Activated CD4-positive, alpha-beta memory T cell treated with anti-CD3 and anti-CD28 coated beads, Interleukin-2, amount 10 ng/mL, durations not matched to agents 7 days and 5 days (primary cell): ENCODE measurements around the gene GNE. TPM values are rescaled to one million over a fixed set of nuclear protein-coding genes. Genes with fewer than 3 reads are reported as not detected.
A peak's percentile ranks its signal among the peaks of the same experiment; 100 is the strongest.
"Not testable (repeated sequence)": the region's sequence is repeated elsewhere in the genome, so short reads cannot be mapped to it uniquely, and the experiment has no call there.

ENCODE experiments used
- CTCF ChIA-PET: fragments of 350-600 bp; sonication (Branson Sonifier 250); formaldehyde crosslinking; loops from one replicate; lab custom pipeline; 2021; ENCODE audit warnings: antibody characterized with exemption, inconsistent platforms; lab: Charles Lee
- POLR2A ChIA-PET: fragments of 350-600 bp; sonication (Branson Sonifier 250); formaldehyde crosslinking; loops from one replicate; lab custom pipeline; 2021; ENCODE audit warnings: antibody characterized with exemption; lab: Charles Lee
- DNase-seq: peaks from one replicate; pipeline ENCODE4 v3.0.0-alpha.2; 2020
- H3K27ac Mint-ChIP-seq: one replicate; pipeline ENCODE4 v1.8.0; 2021; ENCODE audit warnings: mild to moderate bottlenecking, mixed read lengths
- H3K27me3 Mint-ChIP-seq: one replicate; pipeline ENCODE4 v1.8.0; 2021; ENCODE audit warnings: mixed read lengths
- H3K36me3 Mint-ChIP-seq: one replicate; pipeline ENCODE4 v1.8.0; 2021; ENCODE audit warnings: low read depth, mixed read lengths
- H3K4me1 Mint-ChIP-seq: one replicate; pipeline ENCODE4 v1.8.0; 2021; ENCODE audit warnings: mixed read lengths
- H3K4me3 Mint-ChIP-seq: one replicate; pipeline ENCODE4 v1.8.0; 2021; ENCODE audit warnings: mild to moderate bottlenecking, mixed read lengths
- H3K9me3 Mint-ChIP-seq: one replicate; pipeline ENCODE4 v1.8.0; 2021; ENCODE audit warnings: mixed read lengths
- total RNA-seq, 2 experiments: library from RNA; stranded (reverse); gene quantifications; one replicate each; pipeline ENCODE4 v1.2.3, GENCODE V29; 2021

GNE gene
- total RNA-seq, 2 experiments from 2014 or later = 22.0 to 23.0 TPM

DNA sequence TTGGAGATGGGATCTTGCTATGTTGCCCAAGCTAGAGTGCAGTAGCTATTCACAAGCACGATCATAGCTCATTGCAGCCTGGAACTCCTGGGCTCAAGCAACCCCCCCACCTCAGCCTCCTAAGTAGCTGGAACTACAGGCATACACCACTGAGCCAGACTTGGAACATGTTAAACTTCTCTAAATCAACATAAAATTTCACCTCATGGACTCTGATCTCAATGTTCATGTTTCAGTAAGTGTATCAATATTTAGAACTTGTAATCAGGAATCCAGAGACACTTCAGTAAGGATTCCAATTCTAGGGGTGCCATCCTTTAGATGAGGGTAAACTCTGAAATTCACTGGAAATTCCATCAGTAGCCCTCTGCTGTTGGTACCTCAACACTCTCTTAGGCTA lies 6.8 kb downstream of the GNE start:
- Mint-ChIP-seq H3K27ac (no peak overlapping the region), H3K4me3 (no peak overlapping the region), H3K27me3 (no peaks in the 10 kb centered on the region), H3K36me3 (peaks cover 3% of the 10 kb centered on the region), H3K4me1 (peaks cover 17% of the 10 kb centered on the region), H3K9me3 (no peaks in the 10 kb centered on the region)
- DNase-seq = no peak
- CTCF ChIA-PET = interaction anchor here (1.4 kb wide), 1 partner anchor 77 kb away, joined by 6 read pairs; no protein-coding TSS in a partner anchor
- POLR2A ChIA-PET = no interaction called here

DNA sequence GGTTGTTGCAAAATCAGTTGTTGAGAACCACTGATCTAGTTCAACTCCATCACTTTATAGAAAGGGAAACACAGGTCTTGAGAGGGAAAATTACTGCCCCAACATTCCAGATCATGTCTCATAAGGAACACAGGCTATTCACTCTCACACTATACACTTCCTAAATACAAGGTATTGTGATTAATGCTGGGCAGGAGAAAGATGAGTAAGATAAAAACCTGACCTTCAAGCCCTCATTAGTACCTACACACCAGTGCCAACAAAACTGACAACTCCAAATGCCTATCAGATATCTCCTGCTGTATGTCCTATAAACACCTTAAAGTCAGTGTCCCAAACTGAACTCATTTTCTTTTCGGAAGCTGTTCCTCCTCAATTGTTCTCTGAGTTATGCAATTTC lies 8.2 kb downstream of the GNE start:
- H3K4me1 Mint-ChIP-seq = peaks cover 13% of the 10 kb centered on the region
- H3K27ac Mint-ChIP-seq = no peak overlapping the region
- H3K36me3 Mint-ChIP-seq = peaks cover 10% of the 10 kb centered on the region
- H3K27me3 Mint-ChIP-seq = no peaks in the 10 kb centered on the region
- ChIA-PET CTCF (interaction anchor here (1.3 to 4.1 kb wide), 2 partner anchors 60 to 79 kb away, joined by 3 to 42 read pairs; partner anchors contain the start of gene CLTA), POLR2A (interaction anchor here (1.8 kb wide), 1 partner anchor 8 kb away, joined by 13 read pairs; the partner anchor contains the start of gene GNE)
- no peaks in the 10 kb centered on the region for H3K9me3 Mint-ChIP-seq
- H3K4me3 Mint-ChIP-seq = no peak overlapping the region
- no peak for DNase-seq

DNA sequence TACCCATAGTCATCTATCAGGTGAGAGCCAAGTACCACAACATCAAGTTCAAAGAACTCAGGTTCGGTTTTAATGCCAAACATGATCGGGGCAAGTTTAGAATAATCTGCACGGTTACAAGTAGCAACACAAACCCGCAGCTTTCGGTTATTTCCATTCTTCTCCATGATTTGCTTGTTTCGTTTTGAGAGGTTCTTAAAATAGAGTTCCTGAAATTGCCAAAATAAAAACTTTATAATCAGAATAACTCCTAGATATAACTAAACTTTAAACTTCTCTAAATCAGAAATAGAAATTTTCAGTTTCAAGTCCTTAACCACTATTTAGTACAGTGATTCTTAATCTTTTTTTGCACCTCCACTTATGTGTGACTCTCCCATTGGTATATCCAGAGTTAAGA lies 9.1 kb downstream of the GNE start:
- DNase-seq = no peak
- peaks cover 12% of the 10 kb centered on the region for H3K36me3 Mint-ChIP-seq
- no peaks in the 10 kb centered on the region for H3K9me3 Mint-ChIP-seq
- ChIA-PET CTCF (interaction anchor here (0.7 to 4.1 kb wide), 5 partner anchors 18 to 305 kb away, joined by 3 to 42 read pairs (median 5); no protein-coding TSS in a partner anchor), POLR2A (interaction anchor here (1.8 kb wide), 1 partner anchor 9 kb away, joined by 13 read pairs; the partner anchor contains the start of gene GNE)
- peaks cover 13% of the 10 kb centered on the region for H3K4me1 Mint-ChIP-seq
- H3K27ac Mint-ChIP-seq = no peak overlapping the region
- H3K27me3 Mint-ChIP-seq = no peaks in the 10 kb centered on the region
- no peak overlapping the region for H3K4me3 Mint-ChIP-seq

DNA sequence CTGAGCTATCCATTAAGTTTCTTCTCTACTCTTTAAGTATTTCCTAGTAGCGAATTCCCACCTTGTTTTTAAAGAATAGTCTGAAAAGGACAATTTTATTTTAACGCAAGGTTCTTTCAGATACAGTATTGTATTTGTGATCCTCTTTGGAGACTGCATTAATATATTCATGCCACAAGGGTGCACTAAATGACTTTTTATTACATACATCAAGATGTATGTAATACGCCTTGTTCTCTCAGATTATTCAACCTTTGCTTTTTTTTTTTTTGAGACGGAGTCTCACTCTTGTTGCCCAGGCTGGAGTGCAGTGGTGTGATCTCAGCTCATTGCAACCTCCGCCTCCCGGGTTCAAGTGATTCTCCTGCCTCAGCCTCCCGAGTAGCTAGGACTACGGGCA lies 10.2 kb downstream of the GNE start:
- H3K27me3 Mint-ChIP-seq, H3K4me3 Mint-ChIP-seq, H3K9me3 Mint-ChIP-seq, H3K27ac Mint-ChIP-seq, DNase-seq: not testable (repeated sequence)
- H3K4me1 Mint-ChIP-seq = peaks cover 13% of the 10 kb centered on the region
- POLR2A ChIA-PET = interaction anchor here (1.8 kb wide), 1 partner anchor 10 kb away, joined by 13 read pairs; the partner anchor contains the start of gene GNE
- CTCF ChIA-PET = interaction anchor here (0.6 to 4.1 kb wide), 8 partner anchors 11 to 1358 kb away, joined by 3 to 42 read pairs (median 4); partner anchors contain the start of gene CLTA
- peaks cover 18% of the 10 kb centered on the region for H3K36me3 Mint-ChIP-seq

DNA sequence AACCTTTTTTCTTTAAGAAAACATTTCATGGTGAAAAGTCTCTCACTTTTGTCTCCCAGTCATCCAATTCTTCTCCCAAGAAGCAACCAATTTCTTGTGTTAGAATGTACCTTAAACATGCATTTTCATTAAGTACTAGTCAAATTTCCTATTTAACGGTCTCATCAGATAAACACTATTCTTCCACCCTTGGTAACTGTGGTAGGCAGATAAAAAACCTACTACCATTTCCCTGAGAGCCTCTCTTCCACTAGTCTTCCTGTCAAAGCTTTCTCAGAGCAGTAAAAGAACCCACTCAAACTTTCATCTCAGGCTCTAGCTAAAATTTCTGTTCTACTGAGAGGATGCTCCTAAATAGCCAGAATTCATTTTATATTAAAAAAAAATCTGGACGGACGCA lies 10.9 kb downstream of the GNE start:
- Mint-ChIP-seq H3K27ac (no peak overlapping the region), H3K36me3 (peaks cover 20% of the 10 kb centered on the region), H3K4me1 (peaks cover 13% of the 10 kb centered on the region), H3K9me3 (no peaks in the 10 kb centered on the region), H3K27me3 (no peaks in the 10 kb centered on the region), H3K4me3 (no peak overlapping the region)
- no peak for DNase-seq
- ChIA-PET POLR2A (no interaction called here), CTCF (interaction anchor here (0.7 to 4.1 kb wide), 6 partner anchors 10 to 90 kb away, joined by 3 to 42 read pairs (median 5); partner anchors contain the start of gene CLTA)

DNA sequence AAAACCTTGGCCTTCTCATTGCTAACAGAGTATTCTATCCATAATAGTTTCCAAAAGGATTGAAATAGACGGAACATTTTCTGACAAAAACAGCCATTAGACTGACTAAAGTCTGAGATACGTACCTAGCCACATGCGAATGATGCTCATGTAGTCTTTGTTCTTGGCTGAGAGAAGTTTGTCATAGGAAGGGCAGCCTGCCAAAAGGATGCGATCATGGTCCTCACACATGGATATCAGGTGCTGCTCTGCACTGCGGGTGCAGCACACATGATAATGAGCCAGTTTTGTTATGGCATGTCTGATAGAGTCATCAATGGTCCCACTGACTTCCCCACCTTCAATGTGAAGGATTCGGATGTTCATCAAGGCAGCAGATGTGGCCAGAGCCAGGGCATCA lies 12.3 kb downstream of the GNE start:
- Mint-ChIP-seq H3K9me3 (no peaks in the 10 kb centered on the region), H3K27me3 (no peaks in the 10 kb centered on the region), H3K27ac (no peak overlapping the region), H3K4me1 (peaks cover 11% of the 10 kb centered on the region), H3K4me3 (no peak overlapping the region), H3K36me3 (peaks cover 21% of the 10 kb centered on the region)
- DNase-seq = no peak
- ChIA-PET CTCF (interaction anchor here (1.0 kb wide), 1 partner anchor 85 kb away, joined by 3 read pairs; no protein-coding TSS in a partner anchor), POLR2A (no interaction called here)

DNA sequence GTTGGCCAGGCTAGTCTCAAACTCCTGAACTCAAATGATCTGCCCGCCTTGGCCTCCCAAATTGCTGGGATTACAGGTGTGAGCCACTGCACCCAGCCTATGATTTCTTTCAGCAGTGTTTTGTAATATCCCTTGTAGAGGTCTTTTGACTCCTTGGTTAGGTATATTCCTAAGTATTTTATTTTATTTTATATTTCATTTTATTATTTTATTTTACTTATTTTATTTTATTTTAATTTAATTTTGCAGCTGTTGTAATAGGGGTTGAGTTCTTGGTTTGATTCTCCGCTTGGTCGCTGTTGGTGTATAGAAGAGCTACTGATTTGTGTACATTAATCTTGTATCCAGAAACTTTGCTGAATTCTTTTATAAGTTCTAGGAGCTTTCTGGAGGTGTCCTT lies 18.6 kb downstream of the GNE start:
- H3K36me3 Mint-ChIP-seq = peaks cover 47% of the 10 kb centered on the region
- H3K27me3 Mint-ChIP-seq, H3K9me3 Mint-ChIP-seq, DNase-seq, H3K27ac Mint-ChIP-seq, CTCF ChIA-PET, H3K4me3 Mint-ChIP-seq, H3K4me1 Mint-ChIP-seq, POLR2A ChIA-PET: not testable (repeated sequence)

DNA sequence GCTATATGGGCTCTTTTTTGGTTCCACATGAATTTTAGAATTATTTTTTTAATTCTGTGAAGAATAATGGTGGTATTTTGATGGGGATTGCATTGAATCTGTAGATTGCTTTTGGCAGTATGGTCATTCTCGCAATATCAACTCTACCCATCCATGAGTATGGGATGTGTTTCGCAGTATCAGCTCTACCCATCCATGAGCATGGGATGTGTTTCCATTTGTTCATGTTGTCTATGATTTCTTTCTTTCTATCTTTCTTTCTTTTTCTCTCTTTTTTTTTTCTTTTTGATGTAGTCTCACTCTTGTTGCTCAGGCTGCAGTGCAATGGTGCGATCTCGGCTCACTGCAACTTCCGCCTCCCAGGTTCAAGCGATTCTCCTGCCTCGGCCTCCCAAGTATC lies 19.0 kb downstream of the GNE start:
- H3K4me3 Mint-ChIP-seq, POLR2A ChIA-PET, H3K27me3 Mint-ChIP-seq, H3K9me3 Mint-ChIP-seq, CTCF ChIA-PET, H3K27ac Mint-ChIP-seq, DNase-seq, H3K4me1 Mint-ChIP-seq: not testable (repeated sequence)
- H3K36me3 Mint-ChIP-seq = peaks cover 49% of the 10 kb centered on the region

DNA sequence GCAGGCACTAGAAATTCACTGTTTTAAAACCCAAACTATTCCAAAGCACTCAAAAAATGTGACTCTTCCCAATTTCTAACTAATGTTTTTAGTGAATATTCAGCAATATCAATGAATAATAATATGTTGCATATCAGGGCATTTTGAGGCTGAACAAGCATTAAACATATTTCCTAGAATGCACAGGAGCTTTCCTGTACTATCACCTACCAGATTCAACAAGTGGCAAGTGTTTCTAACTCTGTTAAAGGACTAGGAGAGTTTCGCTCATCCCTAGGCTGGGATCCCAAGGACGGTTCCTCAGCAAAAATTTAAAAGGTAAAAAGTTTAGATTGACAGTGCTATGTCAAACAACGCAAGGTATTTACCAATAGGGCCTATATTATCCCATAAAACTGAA lies 21.0 kb downstream of the GNE start:
- H3K4me3 Mint-ChIP-seq = no peak overlapping the region
- CTCF ChIA-PET = interaction anchor here (1.0 kb wide), 1 partner anchor 11 kb away, joined by 3 read pairs; no protein-coding TSS in a partner anchor
- H3K36me3 Mint-ChIP-seq = peaks cover 56% of the 10 kb centered on the region
- DNase-seq = no peak
- H3K27ac Mint-ChIP-seq = no peak overlapping the region
- peaks cover 3% of the 10 kb centered on the region for H3K4me1 Mint-ChIP-seq
- POLR2A ChIA-PET = no interaction called here
- no peaks in the 10 kb centered on the region for H3K9me3 Mint-ChIP-seq
- H3K27me3 Mint-ChIP-seq = no peaks in the 10 kb centered on the region

DNA sequence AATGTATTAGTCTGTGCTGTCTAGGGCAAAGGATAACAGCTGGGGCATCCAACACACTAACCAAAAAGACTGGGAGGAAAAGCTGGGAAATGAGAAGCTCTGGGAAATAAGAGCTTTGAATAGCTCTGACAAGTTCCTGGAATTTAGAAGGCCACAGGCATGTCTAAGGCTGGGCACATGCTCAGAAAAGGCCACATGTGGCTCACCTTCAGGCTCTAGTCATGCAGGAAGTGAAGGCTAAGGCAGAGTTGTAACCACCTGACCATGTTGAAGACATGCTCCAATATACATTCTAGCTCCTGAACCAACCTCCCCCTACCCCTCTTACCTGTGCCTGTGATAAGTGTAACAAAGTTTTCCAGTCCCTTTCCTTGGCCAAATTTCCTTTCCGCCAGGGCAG lies 35.8 kb downstream of the GNE start:
- Mint-ChIP-seq H3K27me3 (no peaks in the 10 kb centered on the region), H3K27ac (no peak overlapping the region), H3K4me3 (no peak overlapping the region), H3K9me3 (no peaks in the 10 kb centered on the region), H3K36me3 (peaks cover 71% of the 10 kb centered on the region), H3K4me1 (peaks cover 30% of the 10 kb centered on the region)
- DNase-seq = no peak
- ChIA-PET CTCF (interaction anchor here (0.5 to 1.0 kb wide), 3 partner anchors 9 to 266 kb away, joined by 3 to 6 read pairs (median 3); no protein-coding TSS in a partner anchor), POLR2A (no interaction called here)

DNA sequence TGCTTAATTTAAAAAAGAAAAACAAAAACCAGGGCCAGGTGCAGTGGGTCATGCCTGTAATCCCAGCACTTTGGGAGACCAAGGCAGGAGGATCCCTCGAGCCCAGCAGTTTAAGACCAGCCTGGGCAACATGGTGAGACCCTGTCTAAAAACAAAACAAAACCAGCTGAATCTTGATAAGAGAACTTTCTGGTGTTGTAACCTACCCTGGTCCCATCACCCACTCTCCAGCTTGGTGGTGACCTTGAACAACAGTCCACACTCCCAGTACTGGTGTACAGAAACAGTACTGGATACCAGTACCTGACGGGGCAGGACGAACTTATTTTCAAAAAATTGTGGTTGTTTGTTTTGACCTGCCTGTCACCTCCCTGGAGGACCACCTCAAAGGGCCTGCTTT lies 36.6 kb downstream of the GNE start:
- peaks cover 38% of the 10 kb centered on the region for H3K4me1 Mint-ChIP-seq
- CTCF ChIA-PET = interaction anchor here (0.6 to 1.0 kb wide), 2 partner anchors 10 to 265 kb away, joined by 3 read pairs; no protein-coding TSS in a partner anchor
- H3K27me3 Mint-ChIP-seq = no peaks in the 10 kb centered on the region
- H3K36me3 Mint-ChIP-seq = peaks cover 67% of the 10 kb centered on the region
- no peaks in the 10 kb centered on the region for H3K9me3 Mint-ChIP-seq
- POLR2A ChIA-PET = no interaction called here
- H3K4me3 Mint-ChIP-seq = no peak overlapping the region
- no peak for DNase-seq
- H3K27ac Mint-ChIP-seq = no peak overlapping the region

DNA sequence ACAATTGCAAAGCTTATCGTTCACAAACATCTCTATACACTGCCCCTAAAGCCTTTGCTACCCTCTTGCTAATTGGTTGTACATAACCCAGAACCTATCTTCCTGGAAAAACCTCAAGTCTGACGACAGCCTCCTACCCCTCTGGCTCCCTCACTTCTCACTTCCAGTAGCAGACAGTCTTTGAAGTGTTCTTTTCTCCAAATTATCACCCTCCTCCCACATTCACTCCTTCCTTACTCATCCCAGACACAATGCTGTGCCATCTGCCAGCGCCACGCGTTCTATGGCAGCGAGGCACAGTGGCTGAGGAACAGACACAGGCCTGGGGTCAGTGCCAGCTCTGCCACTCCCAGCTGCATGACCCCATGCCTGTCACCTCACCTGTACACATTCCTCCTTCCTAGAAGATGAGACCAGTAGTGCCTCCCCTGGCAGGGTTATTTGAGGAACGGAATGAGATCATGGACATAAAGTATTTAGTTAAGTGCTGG lies 39.8 kb downstream of the GNE start:
- Mint-ChIP-seq H3K27ac (peak overlapping the region; percentile 79), H3K27me3 (no peaks in the 10 kb centered on the region), H3K4me1 (peaks cover 58% of the 10 kb centered on the region), H3K36me3 (peaks cover 78% of the 10 kb centered on the region), H3K9me3 (no peaks in the 10 kb centered on the region), H3K4me3 (peak overlapping the region; percentile 26)
- ChIA-PET POLR2A (interaction anchor here (1.5 to 5.2 kb wide), 4 partner anchors 11 to 40 kb away, joined by 3 to 40 read pairs (median 6); partner anchors contain the start of genes CLTA and GNE), CTCF (interaction anchor here (1.0 kb wide), 3 partner anchors 28 to 117 kb away, joined by 3 to 4 read pairs (median 4); partner anchors contain the start of gene CLTA)
- peak; percentile 46 for DNase-seq

DNA sequence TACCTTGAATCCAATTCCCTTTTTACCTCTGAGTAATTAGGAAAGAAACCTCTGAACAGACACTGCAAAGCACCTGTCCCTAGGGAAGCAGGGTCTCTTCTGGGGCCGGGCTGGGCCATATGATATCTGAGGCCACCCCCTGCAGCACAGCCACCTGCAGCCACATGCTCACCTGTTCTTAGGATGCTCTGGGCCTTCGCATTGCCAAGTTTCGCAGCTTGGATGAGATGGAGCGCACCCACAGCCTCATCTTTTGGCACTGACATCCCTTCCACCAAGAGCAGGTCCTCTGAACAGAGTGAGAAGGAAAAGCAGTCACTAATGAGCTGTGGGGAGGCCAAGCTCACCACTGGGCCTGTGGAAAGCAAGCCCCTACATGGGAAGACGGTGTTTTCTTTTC lies 40.2 kb downstream of the GNE start:
- POLR2A ChIA-PET = interaction anchor here (0.8 to 5.2 kb wide), 5 partner anchors 11 to 40 kb away, joined by 3 to 40 read pairs (median 6); partner anchors contain the start of genes CLTA and GNE
- Mint-ChIP-seq H3K27me3 (no peaks in the 10 kb centered on the region), H3K9me3 (no peaks in the 10 kb centered on the region), H3K4me1 (peaks cover 62% of the 10 kb centered on the region), H3K4me3 (peak overlapping the region; percentile 26), H3K27ac (peak overlapping the region; percentile 79), H3K36me3 (peaks cover 78% of the 10 kb centered on the region)
- no peak for DNase-seq
- CTCF ChIA-PET = interaction anchor here (1.0 kb wide), 3 partner anchors 27 to 117 kb away, joined by 3 to 4 read pairs (median 4); partner anchors contain the start of gene CLTA
